Endothelial cell of umbilical vein (primary cell): ENCODE measurements around the gene PRPF38B.
"Not testable (repeated sequence)": the region's sequence is repeated elsewhere in the genome, so short reads cannot be mapped to it uniquely, and the experiment has no call there.

ENCODE experiments used
- EZH2 ChIP-seq: IDR thresholded peaks from 2 replicates; pipeline ENCODE4 v1.6.1; 2012; ENCODE audit warnings: borderline replicate concordance, low read depth, mild to moderate bottlenecking, moderate library complexity, low read length, inconsistent platforms; ENCODE audit not compliant: severe bottlenecking
- FOS ChIP-seq: IDR thresholded peaks from 2 replicates; pipeline ENCODE4 v1.6.1; 2011; ENCODE audit warnings: mild to moderate bottlenecking, low read length, moderate library complexity, borderline replicate concordance; ENCODE audit not compliant: insufficient read depth
- JUN ChIP-seq: IDR thresholded peaks from 2 replicates; pipeline ENCODE4 v1.6.1; 2011; ENCODE audit warnings: borderline replicate concordance, low read depth; ENCODE audit not compliant: insufficient read length, insufficient read depth
- MYC ChIP-seq: IDR thresholded peaks from one replicate; pipeline ENCODE4 v1.6.1; 2011; ENCODE audit warnings: mild to moderate bottlenecking, low read depth, low read length
- POLR2A ChIP-seq: IDR thresholded peaks from 2 replicates; pipeline ENCODE4 v1.6.1; 2012; ENCODE audit warnings: low read depth, mild to moderate bottlenecking, control low read depth, low read length
- POLR2AphosphoS5 ChIP-seq: IDR thresholded peaks from 2 replicates; pipeline ENCODE4 v1.6.1; 2012; ENCODE audit warnings: low read depth, mild to moderate bottlenecking, control low read depth, low read length, moderate library complexity; ENCODE audit not compliant: insufficient read depth
- TF ChIP-seq, protein P1 (sequence below), 2 donors: IDR thresholded peaks; 1 replicate in 1 of 2; 2 replicates in 1 of 2; pipeline ENCODE4 v1.5.1; 2011; ENCODE audit warnings: low read length in 2 of 2, mild to moderate bottlenecking in 2 of 2, moderate library complexity in 2 of 2, control low read depth in 1 of 2, inconsistent platforms in 1 of 2, low read depth in 1 of 2; ENCODE audit not compliant: insufficient read depth in 1 of 2; ENCODE audit errors: extremely low read depth in 1 of 2

DNA sequence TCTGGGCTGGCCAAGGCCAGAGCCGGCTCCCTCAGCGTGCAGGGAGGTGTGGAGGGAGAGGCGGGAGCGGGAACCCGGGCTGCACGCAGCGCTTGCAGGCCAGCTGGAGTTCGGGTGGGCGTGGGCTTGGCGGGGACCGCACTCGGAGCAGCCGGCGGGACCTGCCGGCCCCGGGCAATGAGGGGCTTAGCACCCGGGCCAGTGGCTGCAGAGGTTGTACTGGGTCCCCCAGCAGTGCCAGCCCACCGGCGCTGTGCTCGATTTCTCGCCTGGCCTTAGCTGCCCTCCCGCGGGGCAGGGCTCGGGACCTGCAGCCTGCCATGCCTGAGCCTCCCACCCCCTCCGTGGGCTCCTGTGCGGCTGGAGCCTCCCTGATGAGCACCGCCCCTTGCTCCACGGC, 24.7 kb upstream of the PRPF38B start:
- TF ChIP-seq, protein P1, sequence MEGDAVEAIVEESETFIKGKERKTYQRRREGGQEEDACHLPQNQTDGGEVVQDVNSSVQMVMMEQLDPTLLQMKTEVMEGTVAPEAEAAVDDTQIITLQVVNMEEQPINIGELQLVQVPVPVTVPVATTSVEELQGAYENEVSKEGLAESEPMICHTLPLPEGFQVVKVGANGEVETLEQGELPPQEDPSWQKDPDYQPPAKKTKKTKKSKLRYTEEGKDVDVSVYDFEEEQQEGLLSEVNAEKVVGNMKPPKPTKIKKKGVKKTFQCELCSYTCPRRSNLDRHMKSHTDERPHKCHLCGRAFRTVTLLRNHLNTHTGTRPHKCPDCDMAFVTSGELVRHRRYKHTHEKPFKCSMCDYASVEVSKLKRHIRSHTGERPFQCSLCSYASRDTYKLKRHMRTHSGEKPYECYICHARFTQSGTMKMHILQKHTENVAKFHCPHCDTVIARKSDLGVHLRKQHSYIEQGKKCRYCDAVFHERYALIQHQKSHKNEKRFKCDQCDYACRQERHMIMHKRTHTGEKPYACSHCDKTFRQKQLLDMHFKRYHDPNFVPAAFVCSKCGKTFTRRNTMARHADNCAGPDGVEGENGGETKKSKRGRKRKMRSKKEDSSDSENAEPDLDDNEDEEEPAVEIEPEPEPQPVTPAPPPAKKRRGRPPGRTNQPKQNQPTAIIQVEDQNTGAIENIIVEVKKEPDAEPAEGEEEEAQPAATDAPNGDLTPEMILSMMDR (IDR thresholded peaks at IDR 0.05; ENCODE audit: extremely low read depth in 1 of 2, insufficient read depth in 1 of 2, low read depth in 1 of 2, low read length in 2 of 2): not testable (repeated sequence)
- not testable (repeated sequence) for TF ChIP-seq POLR2A, MYC, POLR2AphosphoS5, JUN, EZH2, FOS
